GM15510 (cell line): ENCODE measurements around the gene MAST4.

ENCODE experiments used
- POLR2A ChIP-seq: IDR thresholded peaks from 3 replicates; pipeline ENCODE4 v1.6.1; 2011; ENCODE audit warnings: borderline replicate concordance; ENCODE audit not compliant: insufficient read length; ENCODE audit errors: extremely low read depth

The MAST4 gene

GRCh38 chr5:67032921-67033664, 436.9 kb downstream of the MAST4 start:
- TF ChIP-seq POLR2A, result no peak

- TF ChIP-seq POLR2A, result no peak
Observed at GRCh38 chr5:67033880-67034651, 437.9 kb downstream of the MAST4 start.

GRCh38 chr5:67035098-67035740, 439.0 kb downstream of the MAST4 start:
- no peak for TF ChIP-seq POLR2A

GRCh38 chr5:67037171-67037570, 441.0 kb downstream of the MAST4 start:
- no peak for TF ChIP-seq POLR2A

- TF ChIP-seq POLR2A, result no peak
Observed at GRCh38 chr5:67038817-67039603, 442.8 kb downstream of the MAST4 start.

- no peak for TF ChIP-seq POLR2A
Observed at GRCh38 chr5:67042176-67043003, 446.2 kb downstream of the MAST4 start.

GRCh38 chr5:67043796-67044511, 447.8 kb downstream of the MAST4 start:
- no peak for TF ChIP-seq POLR2A

- TF ChIP-seq POLR2A, result no peak
Observed at GRCh38 chr5:67045816-67046740, 449.9 kb downstream of the MAST4 start.

- TF ChIP-seq POLR2A, result no peak
Observed at GRCh38 chr5:67047160-67047559, 451.0 kb downstream of the MAST4 start.

- TF ChIP-seq POLR2A, result no peak
Observed at GRCh38 chr5:67047616-67048015, 451.4 kb downstream of the MAST4 start.

GRCh38 chr5:67050125-67050524, 453.9 kb downstream of the MAST4 start:
- no peak for TF ChIP-seq POLR2A

- TF ChIP-seq POLR2A, result no peak
Observed at GRCh38 chr5:67050635-67051034, 454.4 kb downstream of the MAST4 start.
